Neural cell (in vitro differentiated cells): ENCODE measurements around the gene ATG3.

Source experiments
- CTCF ChIP-seq: fragments of 450-650 bp; IDR thresholded peaks from 2 replicates; pipeline ENCODE4 v1.5.1; 2014; ENCODE audit warnings: antibody characterized with exemption, mild to moderate bottlenecking, moderate library complexity; ENCODE audit not compliant: poor library complexity, severe bottlenecking
- TAF1 ChIP-seq: IDR thresholded peaks from 2 replicates; pipeline ENCODE4 v1.6.1; 2012; ENCODE audit warnings: low read depth

GRCh38 chr3:112579697-112580096, 17.9 kb upstream of the ATG3 start:
- no peak for TF ChIP-seq CTCF
- TF ChIP-seq TAF1, result no peak
